ENCODE results near the gene ORM1. TPM values are rescaled to one million over a fixed set of nuclear protein-coding genes. Genes with fewer than 3 reads are reported as not detected.

Gene ORM1
- total RNA-seq (2022; extraction: Qiagen RNA extraction), result not detected in 5 replicates

GRCh38 chr9:114322831-114323531 is at the start of gene ORM1:
TSS of gene ORM1 (plus strand) at chr9:114323098. CDS start at chr9:114323134, 36 bp downstream.

GRCh38 chr9:114329625-114330022 is 6.7 kb downstream of the ORM1 start, which contains the start of gene ORM2:
TSS of gene ORM2 (plus strand) at chr9:114329869. CDS start at chr9:114329905, 36 bp downstream.

Other genes with a start within 250 kb of the ORM1 start
- gene AMBP, start 244.8 kb upstream of the ORM1 start, total RNA-seq (2022; extraction: Qiagen RNA extraction), result 7.0 to 9.8 TPM (median 7.6 TPM) in 5 replicates
- 1.3 to 1.9 TPM (median 1.5 TPM) in 5 replicates for gene KIF12, start 223.8 kb upstream of the ORM1 start, total RNA-seq (2022; extraction: Qiagen RNA extraction)
- gene COL27A1, start 167.6 kb upstream of the ORM1 start, total RNA-seq (2022; extraction: Qiagen RNA extraction), result 7.5 to 10.7 TPM (median 8.2 TPM) in 5 replicates
- gene ORM2, start 6.8 kb downstream of the ORM1 start, total RNA-seq (2022; extraction: Qiagen RNA extraction), result not detected in 5 replicates
- 6.8 to 7.7 TPM (median 7.2 TPM) in 5 replicates for gene AKNA, start 64.9 kb downstream of the ORM1 start, total RNA-seq (2022; extraction: Qiagen RNA extraction)
- gene WHRN, start 182.4 kb downstream of the ORM1 start, total RNA-seq (2022; extraction: Qiagen RNA extraction), result 5.6 to 7.9 TPM (median 7.8 TPM) in 5 replicates